AG09309 (cell line): Measurements from ENCODE around the gene PLEKHM1.

Experiments
- DNase-seq: peaks from one replicate; pipeline ENCODE4 v3.0.0-alpha.2; 2010; ENCODE audit warnings: low read depth
- H3K4me3 ChIP-seq: 2 replicates; pipeline ENCODE4 v1.5.1; 2011; ENCODE audit warnings: mild to moderate bottlenecking, low read depth, low read length, moderate library complexity; ENCODE audit not compliant: control insufficient read depth
- CTCF ChIP-seq: IDR thresholded peaks from 2 replicates; pipeline ENCODE4 v1.5.1; 2011; ENCODE audit warnings: mild to moderate bottlenecking, low read depth, low read length, inconsistent platforms; ENCODE audit not compliant: insufficient read depth, control insufficient read depth; ENCODE audit errors: missing control alignments

The PLEKHM1 gene

GRCh38 chr17:45432405-45433158 is 57.9 kb downstream of the PLEKHM1 start, which contains the start of gene ARHGAP27:
ARHGAP27 (minus strand) TSS chr17:45432870; CDS start chr17:45430279, 2,591 bp downstream.
- no peak for TF ChIP-seq CTCF
- H3K4me3 ChIP-seq: peak within 1 kb of the TSS; percentile 50
- no peak for DNase-seq

DNA sequence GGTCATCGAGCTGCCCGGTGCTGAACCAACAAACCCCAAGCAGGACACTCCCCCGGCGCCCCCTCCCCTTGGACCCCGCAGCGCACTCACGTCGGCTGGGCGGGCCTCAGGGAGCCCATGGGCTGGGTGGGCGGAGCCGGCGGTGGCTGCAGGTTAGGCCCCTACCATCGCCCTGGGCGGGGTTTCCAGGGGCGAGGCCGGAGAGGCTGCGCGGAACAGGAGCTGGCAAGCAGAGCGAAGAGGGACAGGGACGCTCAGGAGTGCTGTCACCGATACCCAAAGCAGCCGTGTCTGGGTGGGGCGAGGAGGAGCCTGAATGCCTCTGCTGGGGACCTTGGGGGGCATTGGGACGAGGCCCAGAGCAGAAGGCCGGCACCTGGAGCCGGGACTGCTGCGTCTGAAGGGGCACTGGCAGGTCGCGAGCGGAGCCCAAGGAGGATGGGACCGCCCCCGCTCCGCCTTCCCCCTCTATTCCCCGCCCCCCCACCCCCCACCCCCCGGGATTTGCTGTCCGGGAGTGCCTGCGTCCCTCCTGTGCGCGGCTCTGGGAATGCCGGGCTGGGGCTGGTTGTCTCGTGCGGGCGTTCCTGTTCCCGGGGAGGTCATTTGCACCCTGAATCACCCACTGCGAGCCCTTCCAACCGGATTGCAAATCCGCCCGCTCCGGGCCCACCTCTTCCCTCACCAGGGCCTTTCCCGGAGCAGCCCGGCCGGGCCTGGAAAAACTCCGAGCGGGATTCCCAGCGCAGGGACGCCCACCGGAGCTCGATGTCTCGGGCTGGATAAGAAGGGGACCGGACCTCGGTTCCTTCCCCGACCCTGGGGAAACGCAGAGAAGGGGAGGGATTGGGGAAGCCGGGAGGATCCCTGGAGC is 58.8 kb downstream of the PLEKHM1 start:
- no peak for DNase-seq
- no peak for TF ChIP-seq CTCF
- H3K4me3 ChIP-seq: peak overlapping the region; percentile 50

GRCh38 chr17:45430738-45431530 is 59.6 kb downstream of the PLEKHM1 start:
- TF ChIP-seq CTCF: no peak
- DNase-seq: no peak
- peak overlapping the region; percentile 50 for H3K4me3 ChIP-seq

GRCh38 chr17:45430006-45430737 is 60.3 kb downstream of the PLEKHM1 start:
- TF ChIP-seq CTCF: no peak
- DNase-seq: no peak
- H3K4me3 ChIP-seq: no peak overlapping the region

GRCh38 chr17:45429339-45430005 is 61.0 kb downstream of the PLEKHM1 start:
- DNase-seq: no peak
- H3K4me3 ChIP-seq: no peak overlapping the region

More at GRCh38 chr17:45429339-45430005, 61.0 kb downstream of the PLEKHM1 start:
- no peak for TF ChIP-seq CTCF
